ENCODE results near the gene NEURL4.
A peak's percentile ranks its signal among the peaks of the same experiment; 100 is the strongest.

GRCh38 chr17:7329374-7329996, 350 bp upstream of the NEURL4 start:
- TF ChIP-seq, protein P1, sequence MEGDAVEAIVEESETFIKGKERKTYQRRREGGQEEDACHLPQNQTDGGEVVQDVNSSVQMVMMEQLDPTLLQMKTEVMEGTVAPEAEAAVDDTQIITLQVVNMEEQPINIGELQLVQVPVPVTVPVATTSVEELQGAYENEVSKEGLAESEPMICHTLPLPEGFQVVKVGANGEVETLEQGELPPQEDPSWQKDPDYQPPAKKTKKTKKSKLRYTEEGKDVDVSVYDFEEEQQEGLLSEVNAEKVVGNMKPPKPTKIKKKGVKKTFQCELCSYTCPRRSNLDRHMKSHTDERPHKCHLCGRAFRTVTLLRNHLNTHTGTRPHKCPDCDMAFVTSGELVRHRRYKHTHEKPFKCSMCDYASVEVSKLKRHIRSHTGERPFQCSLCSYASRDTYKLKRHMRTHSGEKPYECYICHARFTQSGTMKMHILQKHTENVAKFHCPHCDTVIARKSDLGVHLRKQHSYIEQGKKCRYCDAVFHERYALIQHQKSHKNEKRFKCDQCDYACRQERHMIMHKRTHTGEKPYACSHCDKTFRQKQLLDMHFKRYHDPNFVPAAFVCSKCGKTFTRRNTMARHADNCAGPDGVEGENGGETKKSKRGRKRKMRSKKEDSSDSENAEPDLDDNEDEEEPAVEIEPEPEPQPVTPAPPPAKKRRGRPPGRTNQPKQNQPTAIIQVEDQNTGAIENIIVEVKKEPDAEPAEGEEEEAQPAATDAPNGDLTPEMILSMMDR (IDR thresholded peaks at IDR 0.05) = peak in 2 of 4 experiments; percentile 7 to 14
- peak; percentile 62 to 91 for TF ChIP-seq POLR2A (IDR thresholded peaks at IDR 0.05)
